GM19395 (cell line): ENCODE data around the gene ILDR1.
"Not testable (repeated sequence)": the region's sequence is repeated elsewhere in the genome, so short reads cannot be mapped to it uniquely, and the experiment has no call there.

Experiments
- ATAC-seq: cut with Tn5 transposase; IDR thresholded peaks from one replicate; pipeline ENCODE4 v1.9.1; 2021; ENCODE audit warnings: mild to moderate bottlenecking, moderate library complexity; ENCODE audit not compliant: unreplicated experiment

The ILDR1 gene

GRCh38 chr3:122021811-122022401 lies at the start of gene ILDR1:
ILDR1 (minus strand) TSS chr3:122022247; CDS start chr3:122022077, 170 bp downstream.
- no peak for ATAC-seq

- no peak for ATAC-seq
These were observed 45.7 kb upstream of the ILDR1 start for GRCh38 chr3:122067588-122068240.

- no peak for ATAC-seq
These were observed 45.1 kb upstream of the ILDR1 start for GRCh38 chr3:122067214-122067550.

- no peak for ATAC-seq
These were observed 44.5 kb upstream of the ILDR1 start for GRCh38 chr3:122066331-122067213.

GRCh38 chr3:122064326-122064725 lies 42.3 kb upstream of the ILDR1 start:
- ATAC-seq, result no peak

GRCh38 chr3:122063908-122064307 lies 41.9 kb upstream of the ILDR1 start:
- peak; percentile 41 for ATAC-seq

- no peak for ATAC-seq
These were observed 38.1 kb upstream of the ILDR1 start for GRCh38 chr3:122060040-122060698.

- no peak for ATAC-seq
These were observed 36.2 kb upstream of the ILDR1 start for GRCh38 chr3:122058294-122058693.

- no peak for ATAC-seq
These were observed 35.6 kb upstream of the ILDR1 start for GRCh38 chr3:122057671-122058070.

- peak; percentile 95 for ATAC-seq
These were observed 33.2 kb upstream of the ILDR1 start, which contains the start of gene CD86 for GRCh38 chr3:122055215-122055614. CD86 (plus strand) TSS chr3:122055362; CDS start chr3:122055490, 128 bp downstream.

GRCh38 chr3:122052968-122053367 lies 30.9 kb upstream of the ILDR1 start:
- ATAC-seq, result peak; percentile 55

- not testable (repeated sequence) for ATAC-seq
These were observed 25.7 kb upstream of the ILDR1 start for GRCh38 chr3:122047773-122048172.

- ATAC-seq, result not testable (repeated sequence)
These were observed 25.2 kb upstream of the ILDR1 start for GRCh38 chr3:122047296-122047695.

GRCh38 chr3:122033023-122033422 lies 11.0 kb upstream of the ILDR1 start:
- no peak for ATAC-seq

- no peak for ATAC-seq
These were observed 10.5 kb upstream of the ILDR1 start for GRCh38 chr3:122032531-122032930.

GRCh38 chr3:122031123-122031468 lies 9.0 kb upstream of the ILDR1 start:
- peak; percentile 41 for ATAC-seq

- ATAC-seq, result peak; percentile 69
These were observed 8.5 kb upstream of the ILDR1 start for GRCh38 chr3:122030381-122031122.

GRCh38 chr3:122025296-122025695 lies 3.2 kb upstream of the ILDR1 start:
- ATAC-seq, result peak; percentile 92

- ATAC-seq, result no peak
These were observed 2.8 kb upstream of the ILDR1 start for GRCh38 chr3:122024800-122025199.

- ATAC-seq, result no peak
These were observed 1.4 kb upstream of the ILDR1 start for GRCh38 chr3:122023335-122023910.
